ENCODE results near the gene FBXO9.
A peak's percentile ranks its signal among the peaks of the same experiment; 100 is the strongest.

Gene FBXO9

GRCh38 chr6:53128842-53129241, 63.6 kb downstream of the FBXO9 start:
- no peaks in the 10 kb centered on the region for H3K4me1 ChIP-seq
- H3K4me3 ChIP-seq = no peak overlapping the region
- H3K9me3 ChIP-seq = no peaks in the 10 kb centered on the region
- no peak overlapping the region for H3K9ac ChIP-seq
- no peak for TF ChIP-seq Cebpa-rat (IDR thresholded peaks at IDR 0.05)
- no peaks in the 10 kb centered on the region for H3K27me3 ChIP-seq
- H3K36me3 ChIP-seq = no peaks in the 10 kb centered on the region
- no peaks in the 10 kb centered on the region for H4K20me1 ChIP-seq
- H3K4me2 ChIP-seq = no peak overlapping the region
- H3K27ac ChIP-seq = no peak overlapping the region

GRCh38 chr6:53130569-53131290, 65.5 kb downstream of the FBXO9 start:
- Histone ChIP-seq H3K27me3 (no peaks in the 10 kb centered on the region), H3K4me2 (no peak overlapping the region), H3K4me3 (no peak overlapping the region), H3K27ac (no peak overlapping the region), H3K9me3 (no peaks in the 10 kb centered on the region), H3K4me1 (peaks cover 10% of the 10 kb centered on the region), H4K20me1 (no peaks in the 10 kb centered on the region), H3K9ac (no peak overlapping the region), H3K36me3 (no peaks in the 10 kb centered on the region)
- no peak for TF ChIP-seq Cebpa-rat (IDR thresholded peaks at IDR 0.05)

GRCh38 chr6:53133961-53134360, 68.8 kb downstream of the FBXO9 start:
- Histone ChIP-seq H4K20me1 (no peaks in the 10 kb centered on the region), H3K27ac (no peak overlapping the region), H3K4me3 (no peak overlapping the region), H3K27me3 (no peaks in the 10 kb centered on the region), H3K4me1 (peaks cover 10% of the 10 kb centered on the region), H3K36me3 (no peaks in the 10 kb centered on the region), H3K4me2 (no peak overlapping the region), H3K9ac (no peak overlapping the region), H3K9me3 (no peaks in the 10 kb centered on the region)
- no peak for TF ChIP-seq Cebpa-rat (IDR thresholded peaks at IDR 0.05)

- no peak for TF ChIP-seq Cebpa-rat (IDR thresholded peaks at IDR 0.05)
- Histone ChIP-seq H3K4me2 (peak overlapping the region; percentile 38), H3K9ac (no peak overlapping the region), H3K27ac (no peak overlapping the region), H4K20me1 (no peaks in the 10 kb centered on the region), H3K4me3 (no peak overlapping the region), H3K36me3 (no peaks in the 10 kb centered on the region), H3K27me3 (no peaks in the 10 kb centered on the region), H3K9me3 (no peaks in the 10 kb centered on the region), H3K4me1 (peaks cover 10% of the 10 kb centered on the region)
Measured at GRCh38 chr6:53134601-53135235, 69.5 kb downstream of the FBXO9 start.

- TF ChIP-seq Cebpa-rat (IDR thresholded peaks at IDR 0.05) = no peak
- H3K27ac ChIP-seq = no peak overlapping the region
Measured at GRCh38 chr6:53136000-53136609, 70.9 kb downstream of the FBXO9 start.

GRCh38 chr6:53139841-53140413, 74.7 kb downstream of the FBXO9 start:
- H3K4me3 ChIP-seq = no peak overlapping the region
- H3K36me3 ChIP-seq = no peaks in the 10 kb centered on the region
- TF ChIP-seq Cebpa-rat (IDR thresholded peaks at IDR 0.05) = no peak
- H3K4me2 ChIP-seq = no peak overlapping the region
- H3K9me3 ChIP-seq = no peaks in the 10 kb centered on the region
- no peaks in the 10 kb centered on the region for H4K20me1 ChIP-seq
- H3K27me3 ChIP-seq = no peaks in the 10 kb centered on the region
- H3K4me1 ChIP-seq = peaks cover 3% of the 10 kb centered on the region
- H3K27ac ChIP-seq = no peak overlapping the region
- no peak overlapping the region for H3K9ac ChIP-seq

More at GRCh38 chr6:53136000-53136609, 70.9 kb downstream of the FBXO9 start:
- Histone ChIP-seq H3K27me3 (no peaks in the 10 kb centered on the region), H3K9ac (no peak overlapping the region), H4K20me1 (no peaks in the 10 kb centered on the region), H3K4me2 (no peak overlapping the region), H3K36me3 (no peaks in the 10 kb centered on the region), H3K4me1 (peaks cover 10% of the 10 kb centered on the region), H3K9me3 (no peaks in the 10 kb centered on the region), H3K4me3 (no peak overlapping the region)

- no peaks in the 10 kb centered on the region for H3K27me3 ChIP-seq
- no peak overlapping the region for H3K27ac ChIP-seq
- no peak for TF ChIP-seq Cebpa-rat (IDR thresholded peaks at IDR 0.05)
- H3K9me3 ChIP-seq = no peaks in the 10 kb centered on the region
- H3K4me3 ChIP-seq = no peak overlapping the region
- H4K20me1 ChIP-seq = no peaks in the 10 kb centered on the region
- H3K9ac ChIP-seq = no peak overlapping the region
- no peak overlapping the region for H3K4me2 ChIP-seq
- H3K36me3 ChIP-seq = no peaks in the 10 kb centered on the region
- H3K4me1 ChIP-seq = no peaks in the 10 kb centered on the region
Measured at GRCh38 chr6:53142810-53143209, 77.6 kb downstream of the FBXO9 start.

- Histone ChIP-seq H4K20me1 (no peaks in the 10 kb centered on the region), H3K4me3 (no peak overlapping the region), H3K27me3 (no peaks in the 10 kb centered on the region), H3K27ac (no peak overlapping the region), H3K36me3 (no peaks in the 10 kb centered on the region), H3K9me3 (no peaks in the 10 kb centered on the region), H3K4me2 (no peak overlapping the region), H3K9ac (no peak overlapping the region), H3K4me1 (no peaks in the 10 kb centered on the region)
- no peak for TF ChIP-seq Cebpa-rat (IDR thresholded peaks at IDR 0.05)
Measured at GRCh38 chr6:53143710-53144109, 78.5 kb downstream of the FBXO9 start.

- Histone ChIP-seq H4K20me1 (no peaks in the 10 kb centered on the region), H3K27me3 (no peaks in the 10 kb centered on the region), H3K36me3 (no peaks in the 10 kb centered on the region), H3K9me3 (no peaks in the 10 kb centered on the region), H3K4me2 (no peak overlapping the region), H3K9ac (no peak overlapping the region), H3K4me1 (no peaks in the 10 kb centered on the region), H3K27ac (no peak overlapping the region), H3K4me3 (no peak overlapping the region)
- no peak for TF ChIP-seq Cebpa-rat (IDR thresholded peaks at IDR 0.05)
Measured at GRCh38 chr6:53144802-53145201, 79.6 kb downstream of the FBXO9 start.

GRCh38 chr6:53148684-53149083, 83.5 kb downstream of the FBXO9 start, which contains the start of gene GCM1:
GCM1 (minus strand) TSS chr6:53148841; CDS start chr6:53145632, 3,209 bp downstream.
- H3K4me3 ChIP-seq = no peak within 1 kb of the TSS
- no peak for TF ChIP-seq Cebpa-rat (IDR thresholded peaks at IDR 0.05)
- H3K27me3 ChIP-seq = no peaks in the 10 kb centered on the region
- H4K20me1 ChIP-seq = no peaks in the 10 kb centered on the region
- no peak within 1 kb of the TSS for H3K9ac ChIP-seq
- no peak within 1 kb of the TSS for H3K4me2 ChIP-seq
- no peaks in the 10 kb centered on the region for H3K9me3 ChIP-seq
- no peaks in the 10 kb centered on the region for H3K4me1 ChIP-seq
- H3K36me3 ChIP-seq = no peaks in the 10 kb centered on the region
- H3K27ac ChIP-seq = no peak within 1 kb of the TSS
